Glomerular endothelial cell (primary cell): ENCODE data around the gene CLEC17A. TPM values are rescaled to one million over a fixed set of nuclear protein-coding genes. Genes with fewer than 3 reads are reported as not detected.
A peak's percentile ranks its signal among the peaks of the same experiment; 100 is the strongest.
"Not testable (repeated sequence)": the region's sequence is repeated elsewhere in the genome, so short reads cannot be mapped to it uniquely, and the experiment has no call there.

Experiments used
- DNase-seq: peaks from one replicate; pipeline ENCODE4 v3.0.0-alpha.2; 2011; ENCODE audit warnings: low read depth, low spot score; ENCODE audit errors: extremely low read depth
- total RNA-seq: library from RNA; depleted of rRNA; stranded (reverse); fragments of >200 nt; gene quantifications from 2 replicates; pipeline ENCODE4 v1.2.3, GENCODE V29; 2015

The CLEC17A gene
- not detected in 2 replicates for total RNA-seq

- DNase-seq: no peak
Measured at GRCh38 chr19:14582894-14583340, at the start of gene CLEC17A. Gene CLEC17A, plus strand, starts transcription at chr19:14583084. Its CDS starts 77 bp downstream, at chr19:14583161.

DNA sequence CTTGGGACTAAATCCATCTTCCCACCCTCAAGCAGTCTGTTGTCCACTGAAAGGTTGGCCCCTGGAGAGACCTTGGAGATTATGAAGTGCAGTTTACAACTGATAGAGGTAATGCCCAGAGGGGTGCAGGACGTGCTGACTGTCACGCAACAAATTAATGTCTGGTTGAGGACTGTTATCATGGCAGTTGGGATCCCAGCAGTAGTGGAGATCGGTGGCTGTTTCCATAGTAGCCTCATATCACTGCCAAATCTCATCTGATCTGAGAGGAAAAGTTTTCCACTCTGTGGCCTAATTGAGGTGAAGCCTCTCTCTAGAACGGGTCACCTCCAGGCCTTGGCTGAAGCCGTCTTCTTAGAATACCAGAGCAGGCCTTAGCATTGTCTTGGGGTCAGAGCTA lies 49.4 kb upstream of the CLEC17A start:
- no peak for DNase-seq

DNA sequence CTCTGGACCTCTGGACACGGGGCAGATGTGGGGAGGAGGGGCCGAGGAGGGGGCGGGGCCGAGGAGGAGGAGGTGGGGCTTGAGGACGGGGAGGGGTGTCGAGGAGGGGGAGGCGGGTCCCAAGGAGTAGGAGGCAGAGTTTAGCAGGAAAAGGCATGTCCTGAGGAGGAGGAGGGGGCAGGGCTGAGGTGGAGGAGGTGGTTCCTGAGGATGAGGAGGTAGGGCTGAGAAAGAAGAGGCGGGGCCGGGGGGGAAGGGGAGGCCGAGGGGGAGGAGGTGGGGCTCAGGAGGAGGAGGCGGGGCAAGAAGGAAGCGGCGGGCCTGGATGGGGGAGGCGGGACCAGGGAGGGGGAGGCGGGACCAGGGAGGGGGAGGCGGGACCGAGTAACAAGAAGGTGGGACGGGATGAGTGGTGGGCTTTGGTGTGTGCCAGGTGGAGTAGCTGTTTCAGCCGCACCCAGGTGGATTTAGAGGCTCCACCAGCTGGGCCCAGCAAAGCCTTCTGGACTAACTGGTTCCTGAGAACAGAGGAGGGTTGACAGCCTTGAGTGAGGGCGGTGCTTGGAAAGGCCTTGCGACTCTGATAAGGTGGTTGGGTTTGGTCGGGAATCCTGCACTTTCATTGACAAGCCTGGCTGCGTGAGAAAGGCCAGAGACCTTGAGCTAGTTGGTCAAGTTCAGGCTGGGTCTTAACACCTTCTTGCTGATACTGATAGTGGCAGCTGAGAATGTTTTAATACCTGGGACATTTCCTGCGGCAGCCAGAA lies 45.8 kb upstream of the CLEC17A start:
- DNase-seq: no peak

DNA sequence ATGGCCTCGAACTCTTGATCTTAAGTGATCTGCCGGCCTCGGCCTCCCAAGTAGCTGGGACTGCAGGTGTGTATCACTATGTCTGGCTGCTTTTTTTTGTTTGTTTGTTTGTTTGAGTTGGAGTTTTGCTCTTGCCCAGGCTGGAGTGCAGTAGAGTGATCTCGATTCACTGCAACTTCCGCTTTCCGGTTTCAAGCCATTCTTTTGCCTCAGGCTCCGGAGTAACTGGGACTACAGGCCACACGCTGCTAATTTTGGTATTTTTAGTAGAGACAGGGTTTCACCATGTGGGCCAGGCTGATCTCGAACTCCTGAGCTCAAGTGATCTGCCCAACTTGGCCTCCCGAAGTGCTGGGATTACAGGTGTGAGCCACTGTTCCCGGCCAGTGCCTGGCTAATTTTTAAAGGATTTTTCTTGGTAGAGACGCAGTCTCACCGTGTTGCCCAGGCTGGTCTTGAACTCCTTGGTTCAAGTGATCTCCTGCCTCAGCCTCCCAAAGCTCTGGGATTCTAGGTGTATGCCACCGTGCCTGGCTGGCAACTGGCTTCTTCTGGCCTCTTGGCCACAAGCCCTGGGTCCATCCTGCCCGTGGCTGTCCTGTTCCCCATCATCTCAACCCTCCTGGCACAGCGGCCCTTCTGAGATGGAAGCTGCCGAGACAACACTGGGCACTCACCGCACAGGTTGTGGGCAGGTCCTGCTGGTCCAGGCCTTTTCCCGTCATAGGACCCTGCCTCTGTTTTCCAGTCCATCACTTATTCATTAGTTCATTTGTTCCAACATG lies 42.0 kb upstream of the CLEC17A start:
- no peak for DNase-seq

- DNase-seq: not testable (repeated sequence)
Measured at GRCh38 chr19:14541979-14542378, 40.9 kb upstream of the CLEC17A start.

DNA sequence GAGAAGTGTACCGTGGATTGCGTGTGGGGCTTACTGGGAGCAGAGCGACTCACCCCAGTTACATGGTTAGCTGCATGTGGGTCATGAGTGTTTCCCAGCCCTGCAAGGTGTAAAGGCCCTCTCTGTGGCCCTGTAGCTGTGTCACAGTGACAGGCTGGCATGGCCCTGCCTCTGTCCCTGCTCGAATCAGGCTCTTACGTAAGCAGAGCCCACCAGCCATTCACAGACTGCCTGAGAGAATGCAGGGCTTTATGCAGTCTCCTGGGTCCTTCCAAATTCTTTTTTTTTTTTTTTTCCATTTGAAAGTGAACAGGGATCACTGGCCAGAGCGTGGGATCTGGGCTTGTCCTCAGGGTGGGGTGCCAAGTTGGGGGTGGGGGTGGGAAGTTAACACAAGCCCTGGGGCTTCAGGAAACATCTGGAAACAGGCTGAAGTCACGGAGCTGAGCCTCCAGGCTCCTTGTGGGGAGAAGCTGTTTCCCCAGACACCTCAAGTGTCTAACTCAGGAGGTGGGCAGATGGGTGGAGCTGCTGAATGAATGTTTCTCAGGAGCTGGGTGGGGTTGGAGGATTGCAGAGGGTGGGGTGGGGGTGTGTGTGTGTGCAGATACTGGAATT lies 40.1 kb upstream of the CLEC17A start:
- no peak for DNase-seq

GRCh38 chr19:14544047-14544446 lies 38.8 kb upstream of the CLEC17A start:
- no peak for DNase-seq

DNA sequence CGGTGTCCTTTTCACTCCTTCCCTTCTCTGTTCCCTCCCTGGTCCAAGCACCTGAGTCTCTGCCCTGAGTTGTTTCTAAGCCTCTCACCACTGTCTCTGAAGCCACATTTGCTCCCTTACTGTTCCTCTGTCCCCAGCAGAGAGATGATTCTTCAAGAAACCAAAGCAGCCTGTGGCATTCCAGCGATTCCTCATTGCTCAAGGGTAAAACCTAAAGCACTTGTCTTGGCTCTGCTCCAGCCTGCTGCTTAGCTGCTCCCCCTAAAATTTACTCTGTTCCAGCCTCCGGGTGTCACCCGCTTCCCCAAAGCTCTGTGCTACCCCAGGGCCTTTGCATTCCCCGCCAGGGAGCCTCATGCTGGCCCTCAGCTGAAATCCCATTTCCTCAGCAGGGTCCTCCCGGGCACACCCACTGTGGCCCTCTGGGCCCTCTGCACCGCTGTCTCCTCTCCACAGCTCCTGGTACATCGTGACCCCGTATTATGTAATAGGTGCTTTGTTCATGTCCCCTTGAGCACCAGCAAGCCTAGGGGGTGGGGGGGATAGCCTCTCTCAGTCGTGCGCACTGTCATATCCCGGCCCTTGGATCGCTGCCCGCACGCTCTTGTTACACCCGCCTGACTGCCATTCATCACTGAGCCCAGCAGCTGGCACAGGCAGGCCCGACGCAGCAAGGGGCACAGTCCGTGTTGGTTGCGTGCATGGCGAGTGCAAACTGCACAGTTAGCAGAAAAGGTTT lies 37.7 kb upstream of the CLEC17A start:
- no peak for DNase-seq

- no peak for DNase-seq
Measured at GRCh38 chr19:14545716-14546082, 37.2 kb upstream of the CLEC17A start.

- DNase-seq: no peak
Measured at GRCh38 chr19:14550201-14550754, 32.6 kb upstream of the CLEC17A start.

GRCh38 chr19:14551134-14552005 lies 31.5 kb upstream of the CLEC17A start:
- DNase-seq: not testable (repeated sequence)

GRCh38 chr19:14552006-14552360 lies 30.9 kb upstream of the CLEC17A start:
- not testable (repeated sequence) for DNase-seq

GRCh38 chr19:14553042-14553938 lies 29.6 kb upstream of the CLEC17A start:
- no peak for DNase-seq

DNA sequence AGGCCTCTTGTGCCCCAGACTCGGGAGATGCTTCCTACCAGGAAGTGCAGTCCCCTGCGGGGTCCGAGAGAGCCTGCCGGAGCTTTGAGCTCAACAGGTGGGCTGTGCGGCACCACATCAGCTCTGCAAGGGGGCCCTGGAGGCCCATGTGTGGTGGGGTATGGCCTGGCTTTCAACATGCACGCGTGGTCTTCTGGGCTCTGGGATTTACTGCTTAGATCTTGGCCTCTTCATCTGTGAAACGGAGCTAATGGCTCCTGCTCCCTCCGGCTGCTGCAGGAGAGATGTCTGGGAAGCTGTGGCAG lies 29.0 kb upstream of the CLEC17A start:
- DNase-seq: no peak

GRCh38 chr19:14554382-14554812 lies 28.5 kb upstream of the CLEC17A start:
- DNase-seq: no peak

DNA sequence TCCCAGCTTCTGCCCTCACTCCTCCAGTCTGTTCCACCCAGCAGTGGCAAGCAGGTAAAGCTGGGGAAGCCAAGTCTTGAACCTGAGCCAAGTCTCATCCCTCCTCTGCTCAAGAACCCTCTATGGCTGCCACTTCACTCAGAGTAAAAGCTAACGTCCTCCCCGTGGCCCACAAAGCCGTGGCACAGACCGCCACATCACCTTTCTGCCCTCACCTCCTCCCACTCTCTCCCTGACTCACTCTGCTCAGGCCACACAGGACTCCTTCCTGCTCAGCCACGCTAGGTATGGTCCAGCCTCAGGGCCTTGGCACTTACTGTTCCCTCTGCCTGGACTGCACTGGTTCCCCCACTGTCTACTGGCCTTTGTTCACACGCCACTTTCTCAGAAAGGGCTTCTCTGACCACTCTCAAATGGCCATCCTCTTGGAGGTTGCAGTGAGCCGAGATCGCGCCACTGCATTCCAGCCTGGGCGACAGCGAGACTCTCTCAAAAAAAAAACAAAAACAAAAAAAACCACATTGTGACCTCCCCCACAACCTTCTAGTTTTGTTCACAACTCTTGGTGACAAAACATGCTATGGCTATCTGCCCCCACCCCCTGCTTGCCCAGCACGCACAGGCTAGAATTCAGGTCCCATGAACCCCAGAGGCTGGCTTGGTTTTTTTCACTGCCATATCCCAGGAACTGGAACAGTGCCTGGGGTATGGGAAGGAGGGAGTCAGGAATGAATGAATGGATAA lies 26.8 kb upstream of the CLEC17A start:
- DNase-seq: no peak

GRCh38 chr19:14556662-14557188 lies 26.2 kb upstream of the CLEC17A start:
- peak; percentile 48 for DNase-seq
